ENCODE data around the gene SCGB1C1.

The SCGB1C1 gene

GRCh38 chr11:205221-206001 lies 12.5 kb downstream of the SCGB1C1 start:
- no peak for DNase-seq

GRCh38 chr11:206002-206384 lies 13.1 kb downstream of the SCGB1C1 start:
- no peak for DNase-seq

- DNase-seq, result no peak
Observed at GRCh38 chr11:206526-207207, 13.8 kb downstream of the SCGB1C1 start.

GRCh38 chr11:207208-207862 lies 14.5 kb downstream of the SCGB1C1 start, which contains the start of the genes BET1L and RIC8A:
Gene BET1L (minus strand): TSS chr11:207399. CDS start chr11:207321, 78 bp downstream.
Gene RIC8A (plus strand): TSS chr11:207708. CDS start chr11:208855, 1,147 bp downstream.
- peak; percentile 94 for DNase-seq

GRCh38 chr11:207863-208180 lies 14.9 kb downstream of the SCGB1C1 start:
- DNase-seq, result no peak

GRCh38 chr11:208181-208916 lies 15.5 kb downstream of the SCGB1C1 start:
- peak; percentile 36 for DNase-seq

GRCh38 chr11:208917-209260 lies 16.0 kb downstream of the SCGB1C1 start:
- DNase-seq, result no peak

GRCh38 chr11:209275-210121 lies 16.6 kb downstream of the SCGB1C1 start:
- no peak for DNase-seq

GRCh38 chr11:210122-210802 lies 17.4 kb downstream of the SCGB1C1 start:
- no peak for DNase-seq

- no peak for DNase-seq
Observed at GRCh38 chr11:210803-211180, 17.9 kb downstream of the SCGB1C1 start.

- no peak for DNase-seq
Observed at GRCh38 chr11:211295-211694, 18.4 kb downstream of the SCGB1C1 start.

GRCh38 chr11:211741-212140 lies 18.9 kb downstream of the SCGB1C1 start:
- no peak for DNase-seq

GRCh38 chr11:212150-213100 lies 19.5 kb downstream of the SCGB1C1 start:
- no peak for DNase-seq

GRCh38 chr11:213111-213510 lies 20.2 kb downstream of the SCGB1C1 start:
- DNase-seq, result no peak

- no peak for DNase-seq
Observed at GRCh38 chr11:214083-214482, 21.2 kb downstream of the SCGB1C1 start.

- DNase-seq, result no peak
Observed at GRCh38 chr11:215581-216037, 22.7 kb downstream of the SCGB1C1 start.

- no peak for DNase-seq
Observed at GRCh38 chr11:216081-216974, 23.4 kb downstream of the SCGB1C1 start.

GRCh38 chr11:217704-218103 lies 24.8 kb downstream of the SCGB1C1 start:
- no peak for DNase-seq

Data from NCI-H1092 treated with DMSO at 0.1 percent for 48 hours (cell line).